Measurements from ENCODE around the gene SSC5D.
"Not testable (repeated sequence)": the region's sequence is repeated elsewhere in the genome, so short reads cannot be mapped to it uniquely, and the experiment has no call there.

SSC5D gene

GRCh38 chr19:55503502-55504251 is 15.4 kb downstream of the SSC5D start:
- DNase-seq (ENCODE audit: low spot score) = peak; percentile 91

GRCh38 chr19:55504252-55504603 is 16.0 kb downstream of the SSC5D start:
- DNase-seq (ENCODE audit: low spot score) = no peak

- DNase-seq (ENCODE audit: low spot score) = no peak
Observed at GRCh38 chr19:55504981-55505380, 16.7 kb downstream of the SSC5D start.

GRCh38 chr19:55508120-55508519 is 19.9 kb downstream of the SSC5D start:
- DNase-seq (ENCODE audit: low spot score) = no peak

GRCh38 chr19:55516878-55517620 is 28.8 kb downstream of the SSC5D start:
- peak; percentile 92 for DNase-seq (ENCODE audit: low spot score)

GRCh38 chr19:55519451-55520311 is 31.4 kb downstream of the SSC5D start:
- DNase-seq (ENCODE audit: low spot score) = peak; percentile 7

GRCh38 chr19:55520691-55521292 is 32.6 kb downstream of the SSC5D start:
- DNase-seq (ENCODE audit: low spot score) = no peak

GRCh38 chr19:55525289-55526101 is 37.3 kb downstream of the SSC5D start:
- DNase-seq (ENCODE audit: low spot score) = no peak

GRCh38 chr19:55526216-55527196 is 38.3 kb downstream of the SSC5D start:
- DNase-seq (ENCODE audit: low spot score) = no peak

- DNase-seq (ENCODE audit: low spot score) = no peak
Observed at GRCh38 chr19:55527197-55528029, 39.2 kb downstream of the SSC5D start.

GRCh38 chr19:55528030-55528803 is 40.0 kb downstream of the SSC5D start:
- no peak for DNase-seq (ENCODE audit: low spot score)

- no peak for DNase-seq (ENCODE audit: low spot score)
Observed at GRCh38 chr19:55529636-55530234, 41.5 kb downstream of the SSC5D start.

- no peak for DNase-seq (ENCODE audit: low spot score)
Observed at GRCh38 chr19:55530996-55531395, 42.8 kb downstream of the SSC5D start.

- not testable (repeated sequence) for DNase-seq (ENCODE audit: low spot score)
Observed at GRCh38 chr19:55534280-55534679, 46.0 kb downstream of the SSC5D start.

- DNase-seq (ENCODE audit: low spot score) = no peak
Observed at GRCh38 chr19:55535173-55535964, 47.1 kb downstream of the SSC5D start.

GRCh38 chr19:55535965-55536350 is 47.7 kb downstream of the SSC5D start:
- no peak for DNase-seq (ENCODE audit: low spot score)

- no peak for DNase-seq (ENCODE audit: low spot score)
Observed at GRCh38 chr19:55536366-55536765, 48.1 kb downstream of the SSC5D start.

Data from hematopoietic multipotent progenitor cell treated with erythropoietin and hydrocortisone succinate and interleukin-3 and kit ligand, for 15 days (in vitro differentiated cells).